Tibial nerve (tissue), 4 donors: ENCODE results near the gene KLK3.

Experiments used
- CTCF ChIP-seq, 5 experiments: fragments of 200-600 bp in 3 of 5; fragments of 450-650 bp in 2 of 5; sonication (generic) in 3 of 5; IDR thresholded peaks; one replicate each; pipeline ENCODE4 v1.5.1; 2016 to 2019; ENCODE audit warnings: antibody characterized with exemption in 5 of 5, mild to moderate bottlenecking in 3 of 5, moderate library complexity in 2 of 5
- EP300 ChIP-seq, 2 donors: sonication (generic); formaldehyde crosslinking; IDR thresholded peaks; one replicate each; pipeline ENCODE4 v1.6.1; 2017; ENCODE audit warnings: antibody characterized with exemption in 2 of 2, mild to moderate bottlenecking in 1 of 2

GRCh38 chr19:50833117-50833801, 21.5 kb upstream of the KLK3 start, which contains the start of gene KLK15:
- TF ChIP-seq CTCF (IDR thresholded peaks at IDR 0.05), result no peak
- no peak for TF ChIP-seq EP300 (IDR thresholded peaks at IDR 0.05)
